Psoas muscle (tissue), 8 donors: ENCODE results near the gene SETBP1. TPM values are rescaled to one million over a fixed set of nuclear protein-coding genes. Genes with fewer than 3 reads are reported as not detected.

Experiments used
- ATAC-seq, 4 donors: fragments of 200-7000 bp; cut with Tn5 transposase; one replicate each; pipeline ENCODE4 v1.9.1; 2020; ENCODE audit warnings: moderate library complexity in 3 of 4, mild to moderate bottlenecking in 2 of 4
- DNase-seq, 2 donors: peaks; one replicate each; pipeline ENCODE4 v3.0.0-alpha.2; 2020
- H3K27ac ChIP-seq: fragments of 200-600 bp; one replicate; pipeline ENCODE4 v1.8.0; 2022
- H3K27me3 ChIP-seq, 3 donors: fragments of 200-600 bp in 1 of 3; one replicate each; pipeline versions ENCODE4 v1.6.1 to v1.8.0; 2013 to 2022; ENCODE audit warnings: low read length in 2 of 3, mild to moderate bottlenecking in 2 of 3, moderate library complexity in 1 of 3; ENCODE audit not compliant: insufficient read depth in 3 of 3
- H3K36me3 ChIP-seq, 2 donors: fragments of 200-600 bp in 1 of 2; one replicate each; pipeline versions ENCODE4 v1.6.1 to v1.8.0; 2013 to 2022; ENCODE audit warnings: low read depth in 1 of 2, mild to moderate bottlenecking in 1 of 2, moderate library complexity in 1 of 2; ENCODE audit not compliant: insufficient read depth in 1 of 2
- H3K4me1 ChIP-seq: fragments of 200-600 bp; one replicate; pipeline ENCODE4 v1.8.0; 2022
- H3K4me3 ChIP-seq: fragments of 200-600 bp; one replicate; pipeline ENCODE4 v1.8.0; 2022; ENCODE audit warnings: mild to moderate bottlenecking
- H3K9me3 ChIP-seq: fragments of 200-600 bp; one replicate; pipeline ENCODE4 v1.8.0; 2022
- CTCF ChIP-seq: fragments of 200-600 bp; IDR thresholded peaks from one replicate; pipeline ENCODE4 v1.8.0; 2022; ENCODE audit warnings: antibody characterized with exemption
- WGBS, 3 donors: extraction: QIAGEN DNeasy Blood & Tissue Kit; methylation state at CpG; one replicate each; pipeline versions ENCODE4 v1.1.6 to v1.1.7; 2013; 5-methylcytosine and 5-hydroxymethylcytosine counted together
- intact Hi-C, 2 donors: fragments of 100-400 bp; cut with DNase I; formaldehyde crosslinking; loops; one replicate each; pipeline versions ENCODE4 v1.11.0 to v1.14.2; 2022
- polyA plus RNA-seq, 3 donors: library from polyadenylated mRNA; stranded (reverse); fragments of 200-250 nt; gene quantifications; one replicate each; pipeline ENCODE4 v1.2.3, GENCODE V29; 2013
- total RNA-seq, 4 donors: library from RNA; stranded (reverse); fragmentation: NEBNext Ultra II Directional in 2 of 4; extraction: Animal tissue kit (Norgen Biotek cat#: 25700) in 2 of 4; gene quantifications; one replicate each; pipeline versions ENCODE4 v1.2.1 to v1.2.4, GENCODE V29; 2021 to 2023
- donor health status: healthy with polysubstance abuse.
- donor health status: DM: no; HTN: no; CAD: no; lungs with moderate emphysema.
- donor health status: Bipolar disorder and iron deficiency.
- donor health status: healthy.
- donor health status: DM: yes; HTN: yes; CAD: no.
- donor health status: DM: no; HTN: no; CAD: no.
- donor health status: DM: no; HTN: no; CAD: no.
- donor health status: DM: yes; HTN: yes; CAD: no.

Gene SETBP1
- total and polyA plus RNA-seq, 7 donors: 0.61 to 21.0 (median 10.5) TPM

- Histone ChIP-seq H3K27ac (no peak overlapping the region), H3K9me3 (no peaks in the 10 kb centered on the region), H3K4me3 (no peak overlapping the region), H3K27me3 (no peaks in the 10 kb centered on the region), H3K36me3 (no peaks in the 10 kb centered on the region), H3K4me1 (peaks cover 52% of the 10 kb centered on the region)
- TF ChIP-seq CTCF: no peak
- ATAC-seq (no peak), DNase-seq (no peak)
- intact Hi-C loops: no loop called here
- 25 to 48% (median 28%) methylated on average over 4 of the region's 4 CpGs for WGBS, 3 donors
These were observed 204.8 kb downstream of the SETBP1 start for GRCh38 chr18:44885507-44885906.

- no peaks in the 10 kb centered on the region for H3K36me3 ChIP-seq
- peak overlapping the region; percentile 39 for H3K27ac ChIP-seq
- no peak overlapping the region for H3K4me3 ChIP-seq
- intact Hi-C loops: no loop called here
- no peak for TF ChIP-seq CTCF
- ATAC-seq (peak; percentile 77 to 96 (median 86)), DNase-seq (no peak)
- H3K4me1 ChIP-seq: peaks cover 40% of the 10 kb centered on the region
- H3K27me3 ChIP-seq: no peaks in the 10 kb centered on the region
- peaks cover 8% of the 10 kb centered on the region for H3K9me3 ChIP-seq
These were observed 206.5 kb downstream of the SETBP1 start for GRCh38 chr18:44887227-44887631.

- ATAC-seq (no peak), DNase-seq (no peak)
- intact Hi-C loops: no loop called here
- no peaks in the 10 kb centered on the region for H3K27me3 ChIP-seq
- peaks cover 47% of the 10 kb centered on the region for H3K4me1 ChIP-seq
- 25 to 45% (median 30%) methylated on average over 1 of the region's 1 CpG for WGBS, 3 donors
- H3K4me3 ChIP-seq: no peak overlapping the region
- TF ChIP-seq CTCF: no peak
- no peak overlapping the region for H3K27ac ChIP-seq
- peaks cover 8% of the 10 kb centered on the region for H3K9me3 ChIP-seq
- no peaks in the 10 kb centered on the region for H3K36me3 ChIP-seq
These were observed 208.4 kb downstream of the SETBP1 start for GRCh38 chr18:44889111-44889510.

- peaks cover 8% of the 10 kb centered on the region for H3K9me3 ChIP-seq
- H3K36me3 ChIP-seq: no peaks in the 10 kb centered on the region
- no peaks in the 10 kb centered on the region for H3K27me3 ChIP-seq
- intact Hi-C loops: loop anchor here in 1 of 2 donors (2.0 kb wide), 1 partner anchor 214 kb away; no protein-coding TSS in a partner anchor
- no peak for ATAC-seq
- WGBS, 3 donors: 85 to 89% (median 86%) methylated on average over 4 of the region's 4 CpGs
- no peak overlapping the region for H3K27ac ChIP-seq
- H3K4me3 ChIP-seq: no peak overlapping the region
- H3K4me1 ChIP-seq: peaks cover 27% of the 10 kb centered on the region
- TF ChIP-seq CTCF: no peak
- no peak for DNase-seq
These were observed 212.5 kb downstream of the SETBP1 start for GRCh38 chr18:44893045-44893706.

- H3K36me3 ChIP-seq: no peaks in the 10 kb centered on the region
- 34 to 54% (median 39%) methylated on average over 2 of the region's 2 CpGs for WGBS, 3 donors
- no peak for TF ChIP-seq CTCF
- H3K9me3 ChIP-seq: peaks cover 8% of the 10 kb centered on the region
- DNase-seq (no peak), ATAC-seq (no peak)
- H3K27ac ChIP-seq: no peak overlapping the region
- peaks cover 28% of the 10 kb centered on the region for H3K4me1 ChIP-seq
- H3K27me3 ChIP-seq: no peaks in the 10 kb centered on the region
- intact Hi-C loops: loop anchor here in 1 of 2 donors (2.0 kb wide), 1 partner anchor 215 kb away; no protein-coding TSS in a partner anchor
- H3K4me3 ChIP-seq: no peak overlapping the region
These were observed 213.3 kb downstream of the SETBP1 start for GRCh38 chr18:44893966-44894365.
